Transverse colon (tissue), 4 donors: ENCODE measurements around the gene WNK2.
"Not testable (repeated sequence)": the region's sequence is repeated elsewhere in the genome, so short reads cannot be mapped to it uniquely, and the experiment has no call there.

Source experiments
- EP300 ChIP-seq: sonication (generic); formaldehyde crosslinking; IDR thresholded peaks from one replicate; pipeline ENCODE4 v1.6.1; 2017; ENCODE audit warnings: antibody characterized with exemption, low read depth
- POLR2A ChIP-seq: fragments of 450-650 bp; IDR thresholded peaks from one replicate; pipeline ENCODE4 v1.6.1; 2016; ENCODE audit warnings: antibody characterized with exemption, mild to moderate bottlenecking, moderate library complexity
- POLR2AphosphoS5 ChIP-seq, 3 donors: sonication (generic); formaldehyde crosslinking; IDR thresholded peaks; one replicate each; pipeline ENCODE4 v1.6.1; 2016; ENCODE audit warnings: antibody characterized with exemption in 3 of 3
- TF ChIP-seq, protein P1 (sequence below), 5 experiments: fragments of 200-600 bp in 3 of 5; fragments of 450-650 bp in 2 of 5; sonication (generic) in 3 of 5; IDR thresholded peaks; 1 replicate in 2 of 5; 2 replicates in 3 of 5; pipeline ENCODE4 v1.5.1; 2016 to 2017; ENCODE audit warnings: antibody characterized with exemption in 5 of 5, inconsistent platforms in 3 of 5, mild to moderate bottlenecking in 2 of 5, moderate library complexity in 1 of 5

DNA sequence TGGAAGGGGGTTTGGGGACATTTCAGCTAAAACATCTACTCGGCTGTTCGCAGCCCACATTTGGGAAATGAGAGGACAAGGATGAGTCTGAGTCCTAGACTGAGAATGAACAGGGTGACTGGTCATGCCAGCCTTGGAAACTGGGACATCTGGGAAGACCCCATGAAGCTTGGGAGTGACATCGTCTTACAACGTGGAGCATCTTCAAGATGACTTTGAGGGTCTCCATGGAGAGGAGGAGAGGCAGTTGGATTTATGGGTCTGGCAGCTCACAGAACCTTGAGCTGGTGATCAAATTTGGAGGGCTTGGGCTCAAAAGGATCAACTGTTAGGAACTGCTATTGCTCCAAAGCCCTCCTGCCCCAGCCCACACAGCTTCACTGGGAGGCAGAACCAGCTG is 182.5 kb downstream of the WNK2 start:
- TF ChIP-seq, protein P1, sequence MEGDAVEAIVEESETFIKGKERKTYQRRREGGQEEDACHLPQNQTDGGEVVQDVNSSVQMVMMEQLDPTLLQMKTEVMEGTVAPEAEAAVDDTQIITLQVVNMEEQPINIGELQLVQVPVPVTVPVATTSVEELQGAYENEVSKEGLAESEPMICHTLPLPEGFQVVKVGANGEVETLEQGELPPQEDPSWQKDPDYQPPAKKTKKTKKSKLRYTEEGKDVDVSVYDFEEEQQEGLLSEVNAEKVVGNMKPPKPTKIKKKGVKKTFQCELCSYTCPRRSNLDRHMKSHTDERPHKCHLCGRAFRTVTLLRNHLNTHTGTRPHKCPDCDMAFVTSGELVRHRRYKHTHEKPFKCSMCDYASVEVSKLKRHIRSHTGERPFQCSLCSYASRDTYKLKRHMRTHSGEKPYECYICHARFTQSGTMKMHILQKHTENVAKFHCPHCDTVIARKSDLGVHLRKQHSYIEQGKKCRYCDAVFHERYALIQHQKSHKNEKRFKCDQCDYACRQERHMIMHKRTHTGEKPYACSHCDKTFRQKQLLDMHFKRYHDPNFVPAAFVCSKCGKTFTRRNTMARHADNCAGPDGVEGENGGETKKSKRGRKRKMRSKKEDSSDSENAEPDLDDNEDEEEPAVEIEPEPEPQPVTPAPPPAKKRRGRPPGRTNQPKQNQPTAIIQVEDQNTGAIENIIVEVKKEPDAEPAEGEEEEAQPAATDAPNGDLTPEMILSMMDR (IDR thresholded peaks at IDR 0.05), result not testable (repeated sequence)
- not testable (repeated sequence) for TF ChIP-seq POLR2AphosphoS5 (IDR thresholded peaks at IDR 0.05); POLR2A; EP300
